T1000 (cell line): ENCODE results near the gene GLIS2.

Experiments
- DNase-seq: peaks from one replicate; lab custom pipeline; 2025; ENCODE audit warnings: mixed read lengths; lab: John Stamatoyannopoulos, UW

Gene GLIS2

DNA sequence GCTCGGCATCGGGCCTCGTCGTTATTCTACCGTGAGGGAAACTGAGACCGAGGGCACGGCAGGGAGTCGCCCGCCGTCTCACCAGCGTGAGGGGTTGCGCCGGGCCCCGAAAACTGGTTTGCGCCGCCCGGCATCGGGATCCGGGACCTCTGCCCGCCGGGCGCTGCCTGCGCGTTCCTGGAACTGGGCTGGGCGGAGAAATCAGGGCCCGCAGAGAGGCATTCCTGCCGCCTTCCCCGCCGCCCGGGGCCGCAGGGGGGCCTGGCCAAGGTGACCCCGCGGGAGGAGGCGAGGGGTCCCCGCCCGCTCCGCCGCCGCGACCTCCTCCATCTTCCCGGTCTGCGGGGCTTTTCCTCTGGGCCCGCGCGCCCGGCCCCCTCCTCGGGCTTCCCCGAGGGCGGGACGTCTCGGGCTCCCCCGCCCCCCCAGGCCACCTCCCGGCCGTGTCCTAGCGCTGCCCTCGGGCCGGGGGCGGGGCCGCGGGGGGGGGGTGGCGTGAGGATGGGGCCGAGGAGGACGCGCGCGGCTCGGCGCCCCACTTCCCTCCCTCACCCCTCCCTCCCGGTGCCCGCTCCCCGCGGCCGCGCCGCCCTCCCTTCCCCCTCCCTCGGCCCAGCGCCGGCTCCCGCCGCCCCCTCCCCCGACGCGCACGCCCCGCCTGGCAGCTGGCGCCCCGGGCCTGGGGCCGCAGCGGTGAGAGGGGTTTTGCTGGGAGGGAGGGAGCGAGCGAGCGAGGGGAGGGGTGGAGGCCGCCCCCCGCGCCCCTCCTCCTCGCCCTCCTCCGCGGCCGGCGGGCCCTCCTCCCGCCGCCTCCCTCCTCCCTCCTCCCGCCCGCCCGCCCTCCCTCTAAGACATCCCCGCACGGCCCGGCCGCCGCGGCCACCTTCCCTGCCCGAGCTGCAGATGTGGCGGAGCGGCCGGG is at the start of gene GLIS2:
Gene GLIS2 (plus strand): TSS at position 882 of the 922 bp plus-strand sequence. CDS start 16,214 bp downstream, outside the sequence.
- peak; percentile 85 for DNase-seq

DNA sequence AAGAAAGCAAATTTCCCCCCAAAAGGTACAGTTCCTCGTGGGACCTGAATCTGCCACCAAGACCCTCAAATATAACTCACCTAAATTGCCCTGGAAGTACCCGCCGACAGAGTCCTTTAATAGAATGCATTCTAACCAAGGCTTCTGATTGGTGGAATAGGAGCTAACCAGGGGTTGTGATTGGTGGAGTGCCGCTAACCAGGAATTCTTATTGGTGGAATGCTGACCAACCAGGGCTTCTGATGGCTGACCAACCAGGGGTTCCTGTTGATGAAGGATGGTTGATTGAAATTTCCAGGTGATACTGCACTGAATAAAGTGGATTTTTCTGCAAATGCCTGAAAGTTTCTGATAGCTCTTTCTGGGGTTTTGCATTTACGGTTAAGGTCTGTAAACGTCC is 49.5 kb upstream of the GLIS2 start:
- no peak for DNase-seq

DNA sequence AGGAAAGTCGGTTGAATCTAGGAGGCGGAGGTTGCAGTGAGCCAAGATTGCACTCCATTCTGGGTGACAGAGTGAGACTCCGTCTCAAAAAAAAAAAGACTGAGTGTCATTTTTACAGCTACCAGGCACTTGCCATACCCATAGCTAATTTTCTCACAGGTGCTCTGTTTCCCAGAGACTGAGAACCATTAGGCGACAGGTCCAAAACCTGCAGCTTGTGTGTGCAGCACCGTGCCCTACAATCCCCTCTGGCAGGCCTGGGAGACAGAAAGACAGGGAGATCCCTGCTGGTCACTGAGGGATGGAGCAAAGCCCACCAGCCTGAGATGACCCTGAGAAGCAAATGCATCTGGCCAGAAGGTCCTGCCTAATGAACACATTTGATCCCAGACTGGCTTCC is 45.8 kb upstream of the GLIS2 start:
- DNase-seq, result no peak

DNA sequence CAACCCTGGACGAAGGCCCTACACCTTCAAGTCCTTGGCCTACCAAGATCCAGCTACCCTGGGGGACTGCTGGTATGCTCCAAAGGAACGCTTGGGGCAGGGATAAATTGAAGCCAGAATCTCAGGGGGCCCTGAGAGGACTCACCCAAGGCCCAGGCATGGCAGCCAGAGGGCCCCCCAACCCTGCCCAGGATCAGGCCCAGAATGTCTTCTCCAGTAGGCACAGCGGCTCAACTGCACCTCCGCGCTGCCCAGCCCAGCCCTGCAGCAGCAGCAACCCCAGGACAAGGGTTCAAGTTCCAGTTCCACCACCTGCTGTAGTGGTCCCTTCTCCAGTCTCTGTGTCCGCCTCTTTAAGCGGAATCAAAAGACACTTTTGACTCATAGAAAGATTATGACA is 45.3 kb upstream of the GLIS2 start:
- no peak for DNase-seq

DNA sequence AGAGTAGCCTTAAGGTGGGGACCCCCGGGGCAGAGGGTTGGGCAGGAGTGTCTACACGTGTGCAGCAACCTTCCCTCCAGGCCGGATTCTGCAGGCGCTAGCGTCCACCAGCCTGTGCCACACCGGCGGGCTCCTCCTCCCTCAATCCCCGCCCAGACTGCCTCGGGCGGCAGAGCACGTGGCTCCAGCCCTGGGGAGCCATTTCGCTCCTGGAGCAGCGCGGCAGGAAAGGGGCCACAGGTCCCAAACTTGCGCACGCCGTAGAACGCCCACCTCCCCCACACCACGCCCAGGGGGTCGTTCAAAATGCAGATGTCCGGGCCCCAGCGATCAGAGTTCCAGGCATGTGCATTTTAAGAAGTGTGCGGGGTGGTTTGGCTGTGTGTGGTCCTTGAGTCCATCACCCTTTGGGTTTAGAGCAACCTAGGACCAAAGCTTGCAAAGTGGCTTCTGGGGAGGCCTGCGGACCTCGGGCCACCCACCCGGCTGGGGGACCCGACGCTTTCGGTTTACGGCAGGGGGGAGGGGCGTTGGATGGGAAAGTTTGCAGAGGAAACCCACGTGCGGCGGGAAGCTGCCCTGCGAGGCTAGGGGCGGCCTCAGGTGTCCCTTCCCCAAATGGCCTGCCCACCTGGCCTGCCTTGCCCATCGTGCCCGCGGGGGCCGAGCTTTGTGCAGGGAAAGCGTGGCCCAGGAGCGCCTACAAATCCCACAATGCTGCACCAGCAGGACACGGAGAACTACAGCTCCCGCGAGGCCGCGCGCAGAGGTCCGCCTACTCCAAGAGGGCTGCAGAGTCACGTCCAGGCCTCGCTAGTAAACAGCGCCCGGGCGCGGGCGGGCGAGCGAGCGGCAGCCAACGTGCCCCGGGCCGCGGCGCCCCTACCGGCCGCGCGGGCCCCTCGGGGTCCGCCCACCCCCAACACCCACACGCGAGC is 44.4 kb upstream of the GLIS2 start:
- peak; percentile 81 for DNase-seq

DNA sequence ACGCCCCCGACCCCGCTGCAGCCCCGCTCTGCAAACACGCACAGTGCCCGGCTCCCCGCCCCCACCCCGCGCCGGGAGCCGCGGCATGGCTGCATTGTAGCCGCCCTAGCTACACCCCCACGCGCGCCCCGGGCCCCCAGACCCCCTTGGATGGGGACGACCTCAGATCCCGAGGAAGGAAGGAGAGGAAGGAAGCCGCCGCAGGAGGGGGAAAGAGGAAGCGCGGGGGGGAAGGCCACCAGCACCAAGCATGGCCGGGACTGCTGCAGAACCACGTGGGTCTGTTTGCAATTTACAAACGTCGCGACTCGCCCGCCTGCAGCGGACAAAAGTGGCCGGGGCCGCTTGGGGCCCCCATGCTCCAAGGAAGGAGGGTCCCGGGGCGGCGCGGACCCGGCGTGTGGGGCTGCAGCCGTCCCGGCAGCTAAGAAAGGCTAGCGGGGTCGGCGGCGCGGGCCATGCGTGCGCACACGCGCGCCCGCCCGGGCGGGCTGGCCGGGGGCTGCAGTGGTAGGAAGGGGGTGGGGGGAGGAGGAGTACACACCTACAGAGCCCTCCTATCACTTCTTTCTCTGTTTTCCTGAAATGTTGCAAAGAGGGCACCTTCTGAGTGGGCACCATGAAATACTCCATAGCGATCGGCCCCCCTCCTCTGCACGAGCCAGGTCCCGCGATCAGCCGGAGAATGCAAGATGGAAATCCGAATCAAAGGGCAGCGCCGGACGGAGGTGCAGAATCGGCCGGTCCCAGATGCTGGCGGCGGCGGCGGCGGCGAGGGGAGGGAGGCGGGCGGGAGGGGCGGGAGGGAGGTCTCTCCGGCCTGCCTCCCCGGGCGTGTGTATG is 43.5 kb upstream of the GLIS2 start:
- no peak for DNase-seq

DNA sequence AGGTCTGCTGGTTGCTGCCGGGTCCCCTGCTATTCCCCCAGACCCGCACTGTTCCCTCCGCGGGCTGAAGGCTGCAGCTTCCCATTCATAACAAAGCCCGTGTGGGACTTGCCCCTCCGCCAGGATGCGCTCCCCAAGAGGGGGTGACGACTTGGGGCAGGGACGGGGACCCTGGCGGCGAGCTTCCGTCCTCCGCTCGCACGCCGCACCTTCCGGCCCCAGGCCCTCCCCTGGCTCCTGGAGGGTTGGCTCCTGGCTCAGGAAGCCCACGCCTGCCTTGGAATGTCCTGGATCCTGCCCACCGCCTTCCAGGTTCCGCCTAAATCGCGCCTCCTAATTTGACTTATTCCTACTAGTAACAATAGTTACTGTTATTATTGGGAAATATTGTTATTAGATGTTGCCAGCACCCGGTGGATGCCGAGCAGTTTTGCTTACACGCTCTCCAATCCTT is 42.0 kb upstream of the GLIS2 start:
- no peak for DNase-seq

DNA sequence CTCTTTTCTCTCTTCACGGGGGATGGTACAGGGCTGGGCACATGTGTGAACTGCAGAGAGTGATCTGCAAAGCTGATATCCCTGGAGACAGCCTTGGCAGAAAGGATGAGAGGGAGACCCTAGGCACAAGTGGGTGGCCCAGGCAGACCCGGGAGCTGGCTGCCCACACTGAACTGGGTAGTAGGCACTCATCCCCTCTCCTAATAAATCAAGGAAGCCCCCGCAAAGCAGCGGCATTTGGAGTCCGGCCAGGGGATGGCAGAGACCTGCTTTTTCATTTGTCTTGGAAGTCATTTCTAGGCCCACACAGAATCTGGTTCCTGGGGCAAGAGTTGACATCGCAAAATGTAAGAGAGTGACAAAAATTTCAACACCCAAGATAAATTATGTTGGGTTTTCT is 40.0 kb upstream of the GLIS2 start:
- no peak for DNase-seq

DNA sequence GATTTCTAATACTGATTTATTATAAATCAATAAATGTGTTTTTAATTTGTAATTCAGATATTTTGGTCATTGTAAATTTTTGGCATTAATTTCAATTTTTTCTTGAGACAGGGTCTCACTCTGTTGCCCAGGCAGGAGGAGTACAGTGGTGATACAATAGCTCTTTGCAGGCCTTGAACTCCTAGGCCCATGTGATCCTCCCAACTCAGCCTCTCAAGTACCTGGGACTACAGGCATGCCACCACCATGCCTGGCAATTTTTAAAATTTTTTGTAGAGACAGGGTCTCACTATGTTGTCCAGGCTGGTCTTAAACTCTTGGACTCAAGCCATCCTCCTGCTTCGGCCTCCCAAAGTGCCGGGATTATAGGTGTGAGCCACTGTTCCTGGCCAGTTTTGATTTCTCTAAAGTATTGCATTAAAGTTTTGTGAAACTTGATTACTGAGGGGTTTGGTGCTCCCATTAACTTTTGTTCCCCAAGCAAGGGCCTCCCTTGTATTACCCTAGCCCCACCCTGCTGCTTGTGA is 37.8 kb upstream of the GLIS2 start:
- DNase-seq, result no peak

DNA sequence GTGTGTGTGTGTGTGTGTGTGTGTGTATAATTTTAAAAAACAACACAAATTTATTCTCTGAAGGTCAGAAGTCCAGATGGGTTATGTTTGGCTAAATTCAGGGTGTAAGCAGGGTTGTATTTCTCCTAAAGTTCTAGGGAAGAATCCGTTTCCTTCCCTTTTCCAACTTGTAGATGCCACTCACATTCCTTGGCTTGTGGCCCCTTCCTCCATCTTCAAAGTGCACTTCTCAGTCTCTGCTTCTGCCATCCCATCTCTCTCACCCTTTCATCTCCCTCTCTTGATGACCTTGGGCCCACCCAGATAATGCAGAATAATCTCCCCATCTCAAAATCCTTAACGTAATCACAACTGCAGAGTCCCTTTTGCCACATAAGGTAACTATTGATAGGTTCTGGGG is 35.2 kb upstream of the GLIS2 start:
- no peak for DNase-seq

DNA sequence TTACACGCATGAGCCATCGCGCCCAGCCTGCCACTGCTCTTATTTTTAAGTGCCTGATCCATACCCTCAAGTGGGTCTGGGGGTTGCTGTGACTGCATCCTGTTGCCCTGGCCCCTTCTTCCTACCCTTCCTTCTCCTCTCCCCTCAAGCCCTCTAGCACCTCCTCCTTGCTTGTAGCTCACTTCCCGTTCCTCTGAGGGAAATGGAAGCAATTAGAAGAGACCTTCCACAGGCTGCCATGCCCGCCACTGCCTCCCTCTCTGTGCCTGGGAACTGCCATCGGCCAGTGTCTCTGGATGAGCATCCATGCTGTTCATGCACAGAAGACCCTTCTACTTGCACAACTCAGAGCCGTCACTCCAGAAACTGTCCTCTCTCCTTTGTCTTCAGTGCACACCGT is 32.4 kb upstream of the GLIS2 start:
- DNase-seq, result no peak

DNA sequence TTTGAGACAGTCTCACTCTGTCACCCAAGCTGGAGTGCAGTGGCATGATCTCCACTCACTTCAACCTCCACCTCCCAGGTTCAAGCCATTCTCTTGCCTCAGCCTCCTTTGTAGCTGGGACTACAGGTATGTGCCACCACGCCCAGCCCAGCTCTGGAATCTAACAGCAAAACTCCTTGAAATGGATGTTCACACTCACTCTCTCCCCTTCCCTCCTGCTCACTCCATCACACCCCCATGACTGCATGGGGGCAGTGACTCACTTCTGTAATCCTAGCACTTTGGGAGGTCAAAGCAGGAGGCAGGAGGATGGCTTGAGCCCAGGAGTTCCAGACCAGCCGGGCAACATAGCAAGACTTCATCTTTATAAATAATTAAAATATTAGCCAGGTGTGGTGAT is 31.9 kb upstream of the GLIS2 start:
- DNase-seq, result no peak

DNA sequence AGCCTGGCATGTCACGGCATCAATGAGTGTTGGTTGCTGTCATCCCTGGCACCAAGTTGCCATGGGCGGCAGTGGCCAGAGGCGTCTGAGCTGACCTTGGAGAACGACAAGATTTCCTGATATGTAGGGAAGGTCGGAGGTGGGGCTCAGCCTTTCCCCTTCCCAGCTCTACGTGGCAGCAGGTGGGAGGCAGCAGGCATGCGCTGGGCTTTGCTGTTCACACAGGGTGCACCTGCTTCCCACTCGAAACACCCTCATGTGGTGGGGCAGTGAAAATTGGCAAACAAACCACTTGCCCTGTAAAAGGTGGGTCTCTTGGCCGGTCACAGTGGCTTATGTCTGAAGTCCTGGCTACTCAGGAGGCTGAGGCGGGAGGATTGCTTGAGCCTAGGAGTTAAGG is 30.7 kb upstream of the GLIS2 start:
- DNase-seq, result no peak

DNA sequence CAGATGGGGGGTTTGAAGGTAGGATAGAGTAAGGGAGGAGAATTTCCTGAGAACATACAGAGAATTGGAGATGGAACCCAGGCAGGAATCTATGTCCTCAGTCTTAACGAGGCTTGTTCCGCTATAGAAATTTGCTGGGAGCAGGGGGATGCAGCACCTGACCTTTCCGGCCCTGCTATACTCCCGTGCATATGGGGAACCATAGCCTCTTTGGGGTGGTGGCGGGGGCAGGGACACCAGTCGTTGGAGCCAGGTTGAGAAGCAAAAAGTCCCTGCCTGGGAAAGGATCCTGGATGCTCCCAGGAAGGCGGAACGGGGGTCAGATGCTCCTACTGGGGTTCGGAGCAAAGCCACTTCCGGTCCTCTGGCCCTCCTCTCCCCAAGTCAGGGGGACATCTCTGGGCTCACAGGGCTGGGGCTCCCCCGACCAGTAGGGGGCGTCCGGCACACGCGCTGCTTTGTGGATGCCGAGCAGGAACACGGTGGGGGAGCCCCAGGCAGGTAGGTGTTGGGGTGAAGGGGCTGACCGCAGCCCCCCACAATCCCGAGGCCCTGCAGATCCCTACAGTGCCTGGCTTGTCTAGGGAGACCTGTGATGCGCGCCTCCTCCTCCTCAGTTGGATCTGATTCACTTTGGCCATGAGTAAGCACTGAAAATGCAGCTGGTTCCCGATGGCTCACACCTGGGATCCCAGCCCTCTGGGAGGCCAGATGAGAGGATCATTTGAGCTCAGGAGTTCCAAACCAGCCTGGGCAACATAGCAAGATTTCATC is 27.5 kb upstream of the GLIS2 start:
- DNase-seq, result peak; percentile 51

DNA sequence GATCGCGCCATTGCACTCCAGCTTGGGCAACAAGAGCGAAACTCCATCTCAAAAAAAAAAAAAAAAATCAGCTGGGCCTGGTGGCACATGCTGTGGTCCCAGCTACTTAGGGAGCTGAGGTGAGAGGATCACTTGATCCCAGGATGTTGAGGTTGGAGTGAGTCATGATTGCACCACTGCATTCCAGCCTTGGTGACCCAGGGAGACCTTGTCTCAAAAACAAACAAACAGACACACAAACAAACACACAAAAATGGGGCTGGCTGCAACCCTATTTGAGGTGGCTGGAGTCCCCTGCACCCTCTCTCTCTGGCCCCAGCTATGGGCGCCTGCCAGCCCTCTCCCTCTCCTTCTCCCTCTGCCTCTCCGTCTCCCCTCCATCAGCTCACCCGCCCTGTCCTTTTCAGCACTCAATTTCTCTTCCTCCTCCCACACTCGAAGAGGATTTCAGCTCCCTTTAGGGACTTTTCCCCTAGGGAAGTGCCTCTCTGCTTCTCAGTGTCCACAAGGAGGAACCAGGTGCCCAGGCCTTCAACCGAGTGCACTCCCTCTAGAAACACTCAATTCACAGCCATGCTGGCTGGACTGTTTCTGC is 25.5 kb upstream of the GLIS2 start:
- peak; percentile 59 for DNase-seq

DNA sequence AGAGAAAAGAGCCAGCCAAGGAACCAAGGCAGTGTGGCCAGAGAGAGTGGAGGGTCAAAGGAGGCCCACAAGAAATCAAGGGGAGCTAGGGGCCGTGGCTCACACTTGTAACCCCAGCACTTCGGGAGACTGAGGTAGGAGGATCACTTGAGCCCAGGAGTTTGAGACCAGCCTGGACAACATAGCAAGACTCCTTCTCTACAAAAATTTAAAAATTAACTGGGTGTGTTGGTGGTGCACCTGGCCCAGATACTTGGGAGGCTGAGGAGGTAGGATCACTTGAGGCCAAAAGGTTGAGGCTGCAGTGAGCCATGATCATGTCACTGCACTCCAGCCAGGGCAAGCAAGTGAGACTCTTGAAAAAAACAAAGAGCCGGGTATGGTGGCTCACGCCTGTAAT is 24.2 kb upstream of the GLIS2 start:
- no peak for DNase-seq

DNA sequence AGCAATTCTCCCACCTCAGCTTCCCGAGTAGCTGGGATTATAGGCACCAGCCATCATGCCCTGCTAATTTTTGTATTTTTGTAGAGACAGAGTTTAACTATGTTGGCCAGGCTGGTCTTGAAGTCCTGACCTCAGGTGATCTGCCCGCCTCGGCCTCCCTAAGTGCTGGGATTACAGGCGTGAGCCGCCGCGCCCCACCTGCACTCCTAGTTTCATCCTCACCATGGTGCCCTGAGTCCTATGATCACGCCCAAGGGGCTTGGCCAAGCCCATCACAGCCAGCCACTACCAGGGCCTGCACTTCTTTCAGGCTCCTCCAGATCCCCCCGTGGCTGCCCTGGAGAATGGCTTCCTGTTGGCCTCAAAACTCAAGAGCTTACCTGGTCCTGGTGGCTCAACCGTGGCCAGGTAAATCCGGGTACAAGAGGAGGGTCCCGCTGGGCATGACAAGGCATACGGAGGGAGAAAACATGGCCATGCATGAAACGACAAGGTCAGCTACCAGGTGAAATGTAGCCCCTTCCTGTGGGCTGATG is 22.6 kb upstream of the GLIS2 start:
- no peak for DNase-seq

DNA sequence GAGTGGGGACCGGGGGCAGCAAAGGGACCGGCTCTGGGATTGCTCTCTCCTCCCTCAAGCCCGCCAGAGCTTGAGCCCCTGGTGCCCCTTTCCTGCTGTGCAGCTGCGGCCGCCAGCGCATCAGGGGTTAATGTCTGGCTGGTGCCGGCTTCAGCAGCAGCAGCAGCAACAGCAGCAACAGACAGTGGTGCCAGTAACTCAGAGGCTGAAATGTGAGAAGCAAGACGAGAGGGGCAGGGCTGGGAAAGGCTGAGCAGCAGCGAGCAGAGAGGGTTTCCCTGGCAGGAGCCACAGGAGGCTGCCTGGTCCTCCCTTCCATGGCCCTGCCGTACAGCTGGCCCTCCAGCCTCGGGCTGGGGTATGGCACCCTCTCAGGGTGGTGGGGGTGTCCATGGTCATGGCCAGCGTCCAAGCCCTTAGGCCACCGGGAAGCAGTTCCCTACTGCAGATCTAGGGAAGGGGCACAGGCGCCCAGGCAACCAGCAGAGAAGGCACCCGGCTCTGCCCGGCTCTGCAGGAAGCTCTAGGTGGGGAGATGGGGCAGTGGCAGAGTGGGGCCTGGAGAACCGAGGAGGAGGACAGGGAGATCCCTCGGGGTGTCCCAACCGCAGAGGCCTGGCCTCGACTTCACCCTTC is 21.9 kb upstream of the GLIS2 start:
- DNase-seq, result peak; percentile 54

DNA sequence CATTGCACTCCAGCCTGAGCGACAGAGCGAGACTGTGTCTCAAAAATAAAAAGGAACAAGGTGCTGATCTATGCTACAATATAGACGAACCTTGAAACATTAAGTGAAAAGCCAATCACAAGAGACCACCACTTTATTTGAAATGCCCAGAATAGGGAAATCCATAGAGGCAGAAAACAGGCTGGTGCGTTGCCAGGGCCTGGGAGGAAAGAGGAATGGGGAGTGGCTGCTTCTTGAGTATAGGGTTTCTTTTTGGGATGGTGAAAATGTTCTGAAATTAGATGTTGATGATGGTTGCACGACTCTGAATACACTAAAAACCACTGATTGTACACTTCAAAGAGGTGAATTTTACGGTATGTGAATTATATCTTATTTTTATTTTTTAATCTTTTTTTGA is 20.3 kb upstream of the GLIS2 start:
- no peak for DNase-seq

DNA sequence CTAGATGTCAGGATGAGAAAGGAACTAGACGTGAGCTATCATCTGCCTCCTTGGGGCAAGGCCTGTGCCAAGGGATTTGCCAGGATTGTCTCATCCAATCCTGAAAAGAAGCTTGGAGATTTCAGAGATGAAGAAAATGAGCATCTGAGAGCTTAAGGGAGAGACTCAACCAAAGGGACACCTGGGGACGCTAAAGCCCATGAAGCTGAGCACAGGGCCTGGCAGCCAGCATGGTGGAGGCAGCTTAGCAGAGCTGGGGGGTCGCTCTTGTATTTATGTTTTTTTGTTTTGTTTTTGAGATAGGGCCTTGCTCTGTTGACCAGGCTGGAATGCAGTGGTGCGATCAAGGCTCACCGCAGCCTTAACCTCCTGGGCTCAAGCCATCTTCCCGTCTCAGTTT is 18.4 kb upstream of the GLIS2 start:
- DNase-seq, result no peak
